ENCODE measurements around the gene TBX15.

The TBX15 gene

DNA sequence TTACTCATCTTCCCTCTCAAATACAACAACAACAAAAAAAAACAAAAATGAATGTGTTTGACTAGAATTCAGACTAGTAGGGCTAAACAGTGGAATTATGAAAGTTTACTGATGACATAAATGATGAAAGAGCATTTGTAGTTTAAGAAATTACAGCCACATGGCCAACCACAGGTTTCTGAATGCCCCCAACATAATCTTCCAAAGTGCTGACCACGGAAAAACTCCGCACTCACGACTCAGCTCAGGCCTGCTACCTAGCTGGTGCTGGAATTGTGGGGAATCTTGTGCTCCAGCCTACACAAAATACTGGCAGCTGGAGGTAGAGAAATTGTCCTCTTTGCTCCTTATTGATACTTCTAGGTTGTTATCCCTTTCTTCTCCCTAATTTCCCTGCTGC lies 23.6 kb upstream of the TBX15 start:
- Histone ChIP-seq H3K4me3 (ENCODE audit: low read depth in 1 of 2, low read length in 2 of 2) (no peak overlapping the region), H3K4me2 (ENCODE audit: insufficient read depth, low read length) (no peak overlapping the region), H4K20me1 (ENCODE audit: insufficient read depth, low read length) (no peaks in the 10 kb centered on the region), H3K27ac (ENCODE audit: low read length) (no peak overlapping the region), H3K9ac (ENCODE audit: low read depth, low read length) (no peak overlapping the region), H3K4me1 (ENCODE audit: insufficient read depth, low read length) (no peaks in the 10 kb centered on the region), H2AFZ (ENCODE audit: low read depth, low read length) (no peak overlapping the region), H3K36me3 (ENCODE audit: insufficient read depth, low read length) (no peaks in the 10 kb centered on the region), H3K79me2 (ENCODE audit: insufficient read depth, low read length) (no peaks in the 10 kb centered on the region), H3K27me3 (ENCODE audit: insufficient read depth, low read length, poor library complexity) (no peaks in the 10 kb centered on the region), H3K9me3 (ENCODE audit: insufficient read depth, low read length, severe bottlenecking) (no peaks in the 10 kb centered on the region)
- DNase-seq (no peak), ATAC-seq (ENCODE audit: insufficient read depth, low read depth) (no peak)
- TF ChIP-seq, protein P1, sequence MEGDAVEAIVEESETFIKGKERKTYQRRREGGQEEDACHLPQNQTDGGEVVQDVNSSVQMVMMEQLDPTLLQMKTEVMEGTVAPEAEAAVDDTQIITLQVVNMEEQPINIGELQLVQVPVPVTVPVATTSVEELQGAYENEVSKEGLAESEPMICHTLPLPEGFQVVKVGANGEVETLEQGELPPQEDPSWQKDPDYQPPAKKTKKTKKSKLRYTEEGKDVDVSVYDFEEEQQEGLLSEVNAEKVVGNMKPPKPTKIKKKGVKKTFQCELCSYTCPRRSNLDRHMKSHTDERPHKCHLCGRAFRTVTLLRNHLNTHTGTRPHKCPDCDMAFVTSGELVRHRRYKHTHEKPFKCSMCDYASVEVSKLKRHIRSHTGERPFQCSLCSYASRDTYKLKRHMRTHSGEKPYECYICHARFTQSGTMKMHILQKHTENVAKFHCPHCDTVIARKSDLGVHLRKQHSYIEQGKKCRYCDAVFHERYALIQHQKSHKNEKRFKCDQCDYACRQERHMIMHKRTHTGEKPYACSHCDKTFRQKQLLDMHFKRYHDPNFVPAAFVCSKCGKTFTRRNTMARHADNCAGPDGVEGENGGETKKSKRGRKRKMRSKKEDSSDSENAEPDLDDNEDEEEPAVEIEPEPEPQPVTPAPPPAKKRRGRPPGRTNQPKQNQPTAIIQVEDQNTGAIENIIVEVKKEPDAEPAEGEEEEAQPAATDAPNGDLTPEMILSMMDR (IDR thresholded peaks at IDR 0.05; ENCODE audit: borderline replicate concordance, extremely low read depth, low read length, poor library complexity, severe bottlenecking) = no peak
- no peak for TF ChIP-seq EZH2 (IDR thresholded peaks at IDR 0.05; ENCODE audit: borderline replicate concordance, low read depth, low read length, severe bottlenecking)

DNA sequence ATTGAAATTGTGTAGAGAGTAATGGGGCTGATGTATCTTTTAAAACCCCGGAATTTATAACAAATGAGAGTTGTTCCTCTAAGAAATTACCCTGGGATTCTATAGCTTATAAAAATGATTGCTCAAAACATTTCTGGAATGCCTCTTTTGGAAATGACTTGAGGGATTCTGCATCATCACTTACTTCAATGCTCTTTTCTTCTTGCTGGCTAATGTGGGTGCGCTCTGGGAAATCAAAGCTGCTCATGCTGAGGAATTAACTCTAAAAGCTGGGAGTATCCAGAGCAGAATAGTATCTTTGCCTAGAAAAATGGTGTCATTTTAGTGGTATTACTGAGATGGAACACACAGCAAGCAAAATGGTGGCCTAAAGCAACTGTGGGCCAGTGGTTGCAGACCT lies 23.0 kb upstream of the TBX15 start:
- Histone ChIP-seq H3K4me3 (ENCODE audit: low read depth in 1 of 2, low read length in 2 of 2) (no peak overlapping the region), H2AFZ (ENCODE audit: low read depth, low read length) (no peak overlapping the region), H3K4me1 (ENCODE audit: insufficient read depth, low read length) (no peaks in the 10 kb centered on the region), H3K27ac (ENCODE audit: low read length) (no peak overlapping the region), H3K4me2 (ENCODE audit: insufficient read depth, low read length) (no peak overlapping the region), H3K36me3 (ENCODE audit: insufficient read depth, low read length) (no peaks in the 10 kb centered on the region), H3K9ac (ENCODE audit: low read depth, low read length) (no peak overlapping the region), H3K79me2 (ENCODE audit: insufficient read depth, low read length) (no peaks in the 10 kb centered on the region), H3K9me3 (ENCODE audit: insufficient read depth, low read length, severe bottlenecking) (no peaks in the 10 kb centered on the region), H4K20me1 (ENCODE audit: insufficient read depth, low read length) (no peaks in the 10 kb centered on the region), H3K27me3 (ENCODE audit: insufficient read depth, low read length, poor library complexity) (no peaks in the 10 kb centered on the region)
- DNase-seq (no peak), ATAC-seq (ENCODE audit: insufficient read depth, low read depth) (no peak)
- TF ChIP-seq, protein P1 (IDR thresholded peaks at IDR 0.05; ENCODE audit: borderline replicate concordance, extremely low read depth, low read length, poor library complexity, severe bottlenecking) = no peak
- no peak for TF ChIP-seq EZH2 (IDR thresholded peaks at IDR 0.05; ENCODE audit: borderline replicate concordance, low read depth, low read length, severe bottlenecking)

DNA sequence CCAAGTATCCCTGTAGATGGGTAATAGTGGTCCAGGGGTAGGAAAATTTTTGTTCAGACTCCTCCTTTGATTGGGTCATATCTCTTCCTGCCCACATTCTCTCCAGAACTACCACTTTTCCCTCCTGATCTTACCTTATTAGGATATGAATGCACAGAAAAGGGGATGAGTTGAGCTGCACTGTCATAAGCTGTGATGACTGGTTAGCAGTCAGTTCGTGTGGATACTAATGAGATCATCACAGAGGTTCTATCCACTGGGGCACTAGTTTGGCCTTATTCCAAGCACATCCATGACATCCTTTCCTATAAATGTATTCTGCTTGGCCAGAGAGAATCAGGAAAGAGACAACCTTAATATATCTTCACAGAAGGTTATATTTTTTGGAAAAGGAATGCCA lies 22.1 kb upstream of the TBX15 start:
- no peak for ATAC-seq (ENCODE audit: insufficient read depth, low read depth)
- Histone ChIP-seq H3K4me2 (ENCODE audit: insufficient read depth, low read length) (no peak overlapping the region), H3K4me3 (ENCODE audit: low read depth in 1 of 2, low read length in 2 of 2) (no peak overlapping the region), H3K36me3 (ENCODE audit: insufficient read depth, low read length) (no peaks in the 10 kb centered on the region), H3K79me2 (ENCODE audit: insufficient read depth, low read length) (no peaks in the 10 kb centered on the region), H3K4me1 (ENCODE audit: insufficient read depth, low read length) (no peaks in the 10 kb centered on the region), H2AFZ (ENCODE audit: low read depth, low read length) (no peak overlapping the region), H3K9ac (ENCODE audit: low read depth, low read length) (no peak overlapping the region), H3K27me3 (ENCODE audit: insufficient read depth, low read length, poor library complexity) (no peaks in the 10 kb centered on the region), H4K20me1 (ENCODE audit: insufficient read depth, low read length) (no peaks in the 10 kb centered on the region), H3K9me3 (ENCODE audit: insufficient read depth, low read length, severe bottlenecking) (no peaks in the 10 kb centered on the region), H3K27ac (ENCODE audit: low read length) (no peak overlapping the region)
- no peak for TF ChIP-seq EZH2 (IDR thresholded peaks at IDR 0.05; ENCODE audit: borderline replicate concordance, low read depth, low read length, severe bottlenecking)
- TF ChIP-seq, protein P1 (IDR thresholded peaks at IDR 0.05; ENCODE audit: borderline replicate concordance, extremely low read depth, low read length, poor library complexity, severe bottlenecking) = no peak
- no peak for DNase-seq

DNA sequence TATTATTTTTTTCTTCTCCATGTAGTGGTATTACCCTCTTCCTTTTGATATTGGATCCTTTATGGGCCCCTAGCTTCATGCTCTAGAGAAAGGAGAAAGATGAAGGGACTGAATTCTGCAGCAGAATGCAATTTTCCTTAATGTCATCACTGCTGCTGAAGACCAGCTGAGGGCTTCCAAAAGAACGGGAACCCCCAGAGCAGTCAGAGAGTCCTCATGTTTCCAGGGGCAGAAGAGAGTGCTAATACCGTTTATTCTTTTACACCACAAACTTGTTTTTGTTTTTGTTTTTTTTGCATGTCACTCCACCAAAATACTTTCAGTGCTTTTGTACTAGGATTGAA lies 21.1 kb upstream of the TBX15 start:
- no peak for DNase-seq
- no peak overlapping the region for H3K4me2 ChIP-seq (ENCODE audit: insufficient read depth, low read length)
- H3K9me3 ChIP-seq (ENCODE audit: insufficient read depth, low read length, severe bottlenecking) = no peaks in the 10 kb centered on the region
- H3K4me3 ChIP-seq (ENCODE audit: low read depth in 1 of 2, low read length in 2 of 2) = no peak overlapping the region
- H3K27ac ChIP-seq (ENCODE audit: low read length) = no peak overlapping the region
- ATAC-seq (ENCODE audit: insufficient read depth, low read depth) = no peak
- no peak overlapping the region for H2AFZ ChIP-seq (ENCODE audit: low read depth, low read length)
- H3K4me1 ChIP-seq (ENCODE audit: insufficient read depth, low read length) = no peaks in the 10 kb centered on the region
- H3K79me2 ChIP-seq (ENCODE audit: insufficient read depth, low read length) = no peaks in the 10 kb centered on the region
- no peaks in the 10 kb centered on the region for H3K36me3 ChIP-seq (ENCODE audit: insufficient read depth, low read length)
- H3K27me3 ChIP-seq (ENCODE audit: insufficient read depth, low read length, poor library complexity) = no peaks in the 10 kb centered on the region
- H4K20me1 ChIP-seq (ENCODE audit: insufficient read depth, low read length) = no peaks in the 10 kb centered on the region
- H3K9ac ChIP-seq (ENCODE audit: low read depth, low read length) = no peak overlapping the region
- TF ChIP-seq, protein P1 (IDR thresholded peaks at IDR 0.05; ENCODE audit: borderline replicate concordance, extremely low read depth, low read length, poor library complexity, severe bottlenecking) = no peak
- TF ChIP-seq EZH2 (IDR thresholded peaks at IDR 0.05; ENCODE audit: borderline replicate concordance, low read depth, low read length, severe bottlenecking) = no peak

Measured in DND-41 (cell line).